NB4 (cell line): ENCODE results near the gene PEMT.
"Not testable (repeated sequence)": the region's sequence is repeated elsewhere in the genome, so short reads cannot be mapped to it uniquely, and the experiment has no call there.

Source experiments
- DNase-seq: peaks from one replicate; pipeline ENCODE4 v3.0.0; 2010; ENCODE audit warnings: low read depth
- H3K4me3 ChIP-seq: one replicate; pipeline ENCODE4 v1.5.1; 2011; ENCODE audit warnings: mild to moderate bottlenecking, low read depth, low read length, moderate library complexity
- CTCF ChIP-seq: IDR thresholded peaks from one replicate; pipeline ENCODE4 v1.5.1; 2012; ENCODE audit warnings: low read depth, low read length
- MYC ChIP-seq: IDR thresholded peaks from 2 replicates; pipeline ENCODE4 v1.6.1; 2011; ENCODE audit warnings: low read depth, low read length
- POLR2A ChIP-seq: IDR thresholded peaks from 2 replicates; pipeline ENCODE4 v1.6.1; 2011; ENCODE audit warnings: mild to moderate bottlenecking; ENCODE audit not compliant: insufficient read length; ENCODE audit errors: extremely low read depth
- TF ChIP-seq, protein P1 (sequence below): IDR thresholded peaks from 2 replicates; pipeline ENCODE4 v1.6.1; 2011; ENCODE audit warnings: low read depth, low read length

Gene PEMT

GRCh38 chr17:17493249-17493985, 98.1 kb downstream of the PEMT start:
- no peak for TF ChIP-seq POLR2A
- no peak for TF ChIP-seq MYC
- TF ChIP-seq, protein P1, sequence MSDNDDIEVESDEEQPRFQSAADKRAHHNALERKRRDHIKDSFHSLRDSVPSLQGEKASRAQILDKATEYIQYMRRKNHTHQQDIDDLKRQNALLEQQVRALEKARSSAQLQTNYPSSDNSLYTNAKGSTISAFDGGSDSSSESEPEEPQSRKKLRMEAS = no peak
- no peak for TF ChIP-seq CTCF
- no peak overlapping the region for H3K4me3 ChIP-seq
- DNase-seq = no peak

- H3K4me3 ChIP-seq = no peak overlapping the region
- no peak for TF ChIP-seq POLR2A
- TF ChIP-seq MYC = no peak
- no peak for TF ChIP-seq CTCF
- TF ChIP-seq, protein P1 = no peak
- DNase-seq = no peak
These were observed 98.9 kb downstream of the PEMT start for GRCh38 chr17:17492571-17492970.

- no peak for DNase-seq
- TF ChIP-seq POLR2A (no peak), MYC (no peak)
- TF ChIP-seq, protein P1 = no peak
- H3K4me3 ChIP-seq = no peak overlapping the region
These were observed 99.4 kb downstream of the PEMT start for GRCh38 chr17:17492085-17492484.

DNA sequence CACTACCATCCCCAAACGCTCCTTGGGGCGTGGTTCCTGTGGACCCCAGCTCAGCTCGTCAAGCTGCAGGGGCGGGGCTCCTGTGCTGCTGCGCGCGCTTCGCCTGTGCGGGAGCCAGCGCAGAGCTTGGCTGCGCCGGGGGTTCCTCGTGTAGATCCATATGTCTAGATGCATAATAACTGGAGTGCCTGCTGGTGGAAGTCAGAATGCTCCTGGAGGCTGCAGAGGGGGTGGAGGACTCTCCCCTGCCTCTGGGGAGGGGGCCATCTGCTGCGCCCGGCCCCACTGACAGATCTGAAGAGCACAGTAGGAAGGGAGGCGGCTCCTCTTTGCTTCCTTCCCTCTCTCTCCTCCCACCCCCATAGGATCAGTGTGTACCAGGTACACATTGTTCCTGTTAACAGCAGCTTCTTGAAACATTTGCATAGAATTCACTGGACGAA, 99.9 kb downstream of the PEMT start:
- TF ChIP-seq MYC = no peak
- no peak for TF ChIP-seq POLR2A
- TF ChIP-seq CTCF = no peak
- TF ChIP-seq, protein P1 = no peak
- no peak overlapping the region for H3K4me3 ChIP-seq
- DNase-seq = no peak

DNA sequence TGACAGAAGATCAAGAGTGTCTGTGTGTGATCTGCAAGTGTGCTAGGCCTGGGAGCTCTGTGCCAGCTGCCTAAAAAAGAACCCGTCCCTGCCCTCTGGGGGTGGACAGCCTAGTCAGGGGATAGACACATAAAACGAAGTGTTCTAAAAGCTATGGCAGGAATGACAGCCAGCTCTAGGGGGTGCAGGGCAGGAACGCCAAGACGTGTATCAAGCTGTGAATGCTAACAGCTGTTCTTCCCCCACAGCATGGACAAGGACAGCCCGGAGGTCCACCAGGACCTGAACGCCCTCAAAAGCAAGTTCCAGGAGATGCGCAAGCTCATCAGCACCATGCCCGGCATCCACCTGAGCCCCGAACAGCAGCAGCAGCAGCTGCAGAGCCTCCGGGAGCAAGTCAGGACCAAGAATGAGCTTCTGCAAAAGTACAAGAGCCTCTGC, 100.5 kb downstream of the PEMT start:
- no peak overlapping the region for H3K4me3 ChIP-seq
- TF ChIP-seq CTCF = no peak
- TF ChIP-seq, protein P1 = no peak
- no peak for DNase-seq

DNA sequence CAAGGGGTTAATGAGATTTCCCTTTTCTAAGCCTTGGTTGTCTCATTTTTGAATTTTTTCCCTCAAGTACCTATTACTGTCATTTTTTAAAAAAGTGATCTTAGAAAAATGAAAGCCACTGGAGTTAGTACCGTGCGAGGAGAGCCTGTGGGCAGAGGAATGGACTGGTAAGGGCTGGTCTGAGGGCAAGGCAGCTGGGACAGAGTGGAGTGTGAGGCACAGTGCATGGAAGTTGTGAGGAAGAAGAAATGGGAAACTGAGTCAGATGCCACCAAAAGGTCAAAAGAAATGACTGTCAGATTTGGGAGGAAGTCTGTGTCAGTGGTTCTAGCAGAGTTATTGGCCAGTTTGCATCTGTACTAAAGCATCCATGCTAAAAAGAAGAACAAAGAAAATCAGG, 103.5 kb downstream of the PEMT start:
- no peak for TF ChIP-seq POLR2A
- TF ChIP-seq, protein P1 = no peak
- no peak for TF ChIP-seq CTCF
- no peak for TF ChIP-seq MYC
- no peak overlapping the region for H3K4me3 ChIP-seq
- no peak for DNase-seq

- H3K4me3 ChIP-seq, DNase-seq: not testable (repeated sequence)
These were observed 105.1 kb downstream of the PEMT start for GRCh38 chr17:17486416-17486815.
